Gastrocnemius medialis (tissue), 4 donors: Measurements from ENCODE around the gene ALX4. TPM values are rescaled to one million over a fixed set of nuclear protein-coding genes. Genes with fewer than 3 reads are reported as not detected.

Experiments
- ATAC-seq, 2 donors: fragments of 150-250 bp; one replicate each; pipeline ENCODE4 v1.9.1; 2016
- DNase-seq, 2 donors: peaks; one replicate each; pipeline ENCODE4 v3.0.0-alpha.2; 2019
- H3K27ac ChIP-seq, 4 donors: fragments of 200-600 bp; sonication (generic); 1 replicate in 1 of 4; 2 replicates in 3 of 4; pipeline ENCODE4 v1.5.1; 2016 to 2018; ENCODE audit warnings: mild to moderate bottlenecking in 2 of 4, moderate library complexity in 1 of 4
- H3K27me3 ChIP-seq, 3 donors: fragments of 200-600 bp; sonication (generic) in 2 of 3; 1 replicate in 1 of 3; 2 replicates in 2 of 3; pipeline versions ENCODE4 v1.5.1 to v1.6.0; 2016 to 2019; ENCODE audit warnings: mild to moderate bottlenecking in 1 of 3, moderate library complexity in 1 of 3
- H3K36me3 ChIP-seq, 2 donors: fragments of 200-600 bp; sonication (generic) in 1 of 2; one replicate each; pipeline ENCODE4 v1.5.1; 2017 to 2018
- H3K4me1 ChIP-seq, 2 donors: fragments of 200-600 bp; sonication (generic) in 1 of 2; one replicate each; pipeline ENCODE4 v1.5.1; 2016 to 2017; ENCODE audit warnings: mild to moderate bottlenecking in 2 of 2
- H3K4me3 ChIP-seq, 4 donors: fragments of 200-600 bp; sonication (generic) in 3 of 4; 1 replicate in 1 of 4; 2 replicates in 3 of 4; pipeline ENCODE4 v1.5.1; 2016 to 2019; ENCODE audit warnings: mild to moderate bottlenecking in 2 of 4
- H3K9me3 ChIP-seq, 3 donors: fragments of 200-600 bp; sonication (generic) in 2 of 3; 1 replicate in 1 of 3; 2 replicates in 2 of 3; pipeline ENCODE4 v1.5.1; 2016 to 2019
- CTCF ChIP-seq, 5 experiments: fragments of 450-650 bp in 3 of 5; fragments of 200-600 bp in 2 of 5; sonication (generic) in 2 of 5; IDR thresholded peaks in 4 of 5; conservative IDR thresholded peaks in 1 of 5; 1 replicate in 4 of 5; 2 replicates in 1 of 5; pipeline ENCODE4 v1.5.1; 2016 to 2019; ENCODE audit warnings: antibody characterized with exemption in 5 of 5, mild to moderate bottlenecking in 3 of 5, moderate library complexity in 3 of 5
- POLR2A ChIP-seq, 2 donors: fragments of 450-650 bp; IDR thresholded peaks; one replicate each; pipeline ENCODE4 v1.6.1; 2017; ENCODE audit warnings: antibody characterized with exemption in 2 of 2, mild to moderate bottlenecking in 2 of 2, moderate library complexity in 2 of 2
- in situ Hi-C, 4 donors: fragments of 200-750 bp; cut with MboI; loops; one replicate each; pipeline versions ENCODE4 v1.15.0 to v1.8.0; 2017; ENCODE audit warnings: low sequenced_read_pairs in 4 of 4
- intact Hi-C: fragments of 100-400 bp; cut with DNase I; formaldehyde crosslinking; loops from one replicate; pipeline ENCODE4 v1.15.1; 2023; ENCODE audit warnings: low total_unique reads
- total RNA-seq, 4 donors: library from RNA; depleted of rRNA; stranded (reverse); fragments of >200 nt; gene quantifications; one replicate each; pipeline versions ENCODE4 v1.1.0 to v1.2.3, GENCODE V29; 2016

ALX4 gene
- total RNA-seq, 4 donors from 2014 or later = 0.07 to 0.12 TPM; not detected in 2

GRCh38 chr11:44306918-44307244, 3.1 kb downstream of the ALX4 start:
- H3K36me3 ChIP-seq = no peaks in the 10 kb centered on the region
- no peak for TF ChIP-seq CTCF (IDR thresholded peaks at IDR 0.05 in 4 of 5, conservative IDR thresholded peaks at IDR 0.05 in 1 of 5)
- TF ChIP-seq POLR2A (IDR thresholded peaks at IDR 0.05) = no peak
- no peak overlapping the region for H3K27ac ChIP-seq
- no peak for ATAC-seq
- H3K4me3 ChIP-seq = no peak overlapping the region
- peaks cover 15 to 35% of the 10 kb centered on the region in 2 donors for H3K4me1 ChIP-seq
- H3K9me3 ChIP-seq = no peaks in the 10 kb centered on the region
- in situ Hi-C loops (no loop called here), intact Hi-C loops (no loop called here)
- no peak for DNase-seq
- H3K27me3 ChIP-seq = peaks cover 86 to 98% (median 93%) of the 10 kb centered on the region in 3 donors

GRCh38 chr11:44306052-44306917, 3.7 kb downstream of the ALX4 start:
- TF ChIP-seq POLR2A (IDR thresholded peaks at IDR 0.05) (no peak), CTCF (IDR thresholded peaks at IDR 0.05 in 4 of 5, conservative IDR thresholded peaks at IDR 0.05 in 1 of 5) (no peak)
- Histone ChIP-seq H3K4me3 (peak overlapping the region; percentile 41 to 60 (median 48)), H3K4me1 (peaks cover 15 to 35% of the 10 kb centered on the region in 2 donors), H3K27me3 (peaks cover 81 to 94% (median 87%) of the 10 kb centered on the region in 3 donors), H3K36me3 (no peaks in the 10 kb centered on the region), H3K27ac (no peak overlapping the region), H3K9me3 (no peaks in the 10 kb centered on the region)
- intact Hi-C loops (no loop called here), in situ Hi-C loops (no loop called here)
- ATAC-seq (no peak), DNase-seq (no peak)

GRCh38 chr11:44305470-44306051, 4.4 kb downstream of the ALX4 start:
- Histone ChIP-seq H3K9me3 (no peaks in the 10 kb centered on the region), H3K36me3 (no peaks in the 10 kb centered on the region), H3K4me3 (peak overlapping the region; percentile 41 to 60 (median 48)), H3K27me3 (peaks cover 74 to 87% (median 80%) of the 10 kb centered on the region in 3 donors), H3K27ac (no peak overlapping the region), H3K4me1 (peaks cover 12 to 28% of the 10 kb centered on the region in 2 donors)
- intact Hi-C loops (no loop called here), in situ Hi-C loops (no loop called here)
- DNase-seq = no peak
- TF ChIP-seq CTCF (IDR thresholded peaks at IDR 0.05 in 4 of 5, conservative IDR thresholded peaks at IDR 0.05 in 1 of 5) (no peak), POLR2A (IDR thresholded peaks at IDR 0.05) (no peak)
- no peak for ATAC-seq

GRCh38 chr11:44305026-44305469, 4.9 kb downstream of the ALX4 start:
- no peak overlapping the region for H3K27ac ChIP-seq
- TF ChIP-seq CTCF (IDR thresholded peaks at IDR 0.05 in 4 of 5, conservative IDR thresholded peaks at IDR 0.05 in 1 of 5) (no peak), POLR2A (IDR thresholded peaks at IDR 0.05) (no peak)
- no peak for DNase-seq
- peaks cover 70 to 82% (median 75%) of the 10 kb centered on the region in 3 donors for H3K27me3 ChIP-seq
- ATAC-seq = no peak
- no peaks in the 10 kb centered on the region for H3K9me3 ChIP-seq
- in situ Hi-C loops = no loop called here
- no peaks in the 10 kb centered on the region for H3K36me3 ChIP-seq
- H3K4me3 ChIP-seq = peak overlapping the region; percentile 41 to 60 (median 48)
- H3K4me1 ChIP-seq = peaks cover 8 to 23% of the 10 kb centered on the region in 2 donors
- intact Hi-C loops = no loop called here
